Osteoblast (primary cell): Measurements from ENCODE around the gene NPEPL1. TPM values are rescaled to one million over a fixed set of nuclear protein-coding genes. Genes with fewer than 3 reads are reported as not detected.

ENCODE experiments used
- DNase-seq: peaks from one replicate; pipeline ENCODE4 v3.0.0; 2011; ENCODE audit warnings: low spot score, mixed read lengths; ENCODE audit not compliant: insufficient read length; ENCODE audit errors: missing footprints
- H2AFZ ChIP-seq: 2 replicates; pipeline ENCODE4 v1.6.0; 2011; ENCODE audit warnings: mild to moderate bottlenecking, low read length
- H3K27ac ChIP-seq: 2 replicates; pipeline ENCODE4 v1.5.1; 2011; ENCODE audit warnings: mild to moderate bottlenecking, low read depth, low read length, moderate library complexity
- H3K27me3 ChIP-seq: 2 replicates; pipeline ENCODE4 v1.6.0; 2012; ENCODE audit warnings: mild to moderate bottlenecking, control low read depth, inconsistent platforms, low read length, moderate library complexity; ENCODE audit not compliant: insufficient read depth
- H3K36me3 ChIP-seq: 2 replicates; pipeline ENCODE4 v1.5.1; 2011; ENCODE audit warnings: mild to moderate bottlenecking, low read length, control low read depth, moderate library complexity; ENCODE audit not compliant: insufficient read depth
- H3K4me1 ChIP-seq: 2 replicates; pipeline ENCODE4 v1.5.1; 2011; ENCODE audit warnings: mild to moderate bottlenecking, low read length, control low read depth, moderate library complexity; ENCODE audit not compliant: insufficient read depth
- H3K4me2 ChIP-seq: 2 replicates; pipeline ENCODE4 v1.6.0; 2011; ENCODE audit warnings: mild to moderate bottlenecking, low read length; ENCODE audit not compliant: insufficient read depth
- H3K4me3 ChIP-seq: fragments of 200-600 bp; sonication (generic); 3 replicates; pipeline ENCODE4 v1.5.1; 2012; ENCODE audit warnings: mild to moderate bottlenecking, low read length, inconsistent platforms; ENCODE audit not compliant: insufficient read depth
- H3K79me2 ChIP-seq: 2 replicates; pipeline ENCODE4 v1.6.0; 2012; ENCODE audit warnings: mild to moderate bottlenecking, low read length, control low read depth, inconsistent platforms; ENCODE audit not compliant: insufficient read depth
- H3K9me3 ChIP-seq: 2 replicates; pipeline ENCODE4 v1.5.1; 2011; ENCODE audit warnings: low read depth, low read length, control low read depth
- H4K20me1 ChIP-seq: 2 replicates; pipeline ENCODE4 v1.6.0; 2012; ENCODE audit warnings: mild to moderate bottlenecking, low read length, control low read depth; ENCODE audit not compliant: insufficient read depth
- CTCF ChIP-seq: IDR thresholded peaks from 2 replicates; pipeline ENCODE4 v1.5.1; 2011; ENCODE audit warnings: mild to moderate bottlenecking, low read depth, low read length, moderate library complexity; ENCODE audit errors: extremely low read depth
- total RNA-seq: library from RNA; depleted of rRNA; stranded (reverse); fragments of >200 nt; gene quantifications from 2 replicates; pipeline ENCODE4 v1.2.3, GENCODE V29; 2012

The NPEPL1 gene
- total RNA-seq, 1 donor = 29.7 TPM

- no peak for DNase-seq
- no peak for TF ChIP-seq CTCF
Observed at GRCh38 chr20:58666702-58667101, 25.9 kb upstream of the NPEPL1 start.

GRCh38 chr20:58667975-58668374 is 24.6 kb upstream of the NPEPL1 start:
- Histone ChIP-seq H3K4me1 (peaks cover 4% of the 10 kb centered on the region), H3K79me2 (peaks cover 46% of the 10 kb centered on the region), H3K27ac (no peak overlapping the region), H3K36me3 (peaks cover 40% of the 10 kb centered on the region), H2AFZ (no peak overlapping the region), H3K9me3 (no peaks in the 10 kb centered on the region), H3K27me3 (no peaks in the 10 kb centered on the region), H3K4me2 (no peak overlapping the region), H4K20me1 (peaks cover 4% of the 10 kb centered on the region), H3K4me3 (no peak overlapping the region)
- TF ChIP-seq CTCF = no peak
- DNase-seq = no peak

More at GRCh38 chr20:58666702-58667101, 25.9 kb upstream of the NPEPL1 start:
- Histone ChIP-seq H3K4me3 (no peak overlapping the region), H2AFZ (no peak overlapping the region), H3K9me3 (no peaks in the 10 kb centered on the region), H3K4me1 (peaks cover 4% of the 10 kb centered on the region), H3K27ac (no peak overlapping the region), H3K4me2 (no peak overlapping the region), H3K79me2 (peaks cover 56% of the 10 kb centered on the region), H3K27me3 (no peaks in the 10 kb centered on the region), H4K20me1 (peaks cover 4% of the 10 kb centered on the region), H3K36me3 (peaks cover 40% of the 10 kb centered on the region)

GRCh38 chr20:58668901-58669286 is 23.7 kb upstream of the NPEPL1 start:
- Histone ChIP-seq H3K4me3 (no peak overlapping the region), H3K9me3 (no peaks in the 10 kb centered on the region), H3K27me3 (no peaks in the 10 kb centered on the region), H3K36me3 (peaks cover 47% of the 10 kb centered on the region), H3K4me1 (peaks cover 4% of the 10 kb centered on the region), H3K79me2 (peaks cover 38% of the 10 kb centered on the region), H3K27ac (no peak overlapping the region), H4K20me1 (peaks cover 4% of the 10 kb centered on the region), H2AFZ (no peak overlapping the region), H3K4me2 (no peak overlapping the region)
- TF ChIP-seq CTCF = no peak
- DNase-seq = no peak

- no peak for TF ChIP-seq CTCF
- H3K4me3 ChIP-seq = no peak overlapping the region
- no peaks in the 10 kb centered on the region for H3K9me3 ChIP-seq
- no peak overlapping the region for H3K4me2 ChIP-seq
- H3K4me1 ChIP-seq = peaks cover 4% of the 10 kb centered on the region
- peaks cover 32% of the 10 kb centered on the region for H3K79me2 ChIP-seq
- no peak overlapping the region for H3K27ac ChIP-seq
- no peaks in the 10 kb centered on the region for H3K27me3 ChIP-seq
- H2AFZ ChIP-seq = no peak overlapping the region
- H3K36me3 ChIP-seq = peaks cover 48% of the 10 kb centered on the region
- peak; percentile 29 for DNase-seq
- peaks cover 4% of the 10 kb centered on the region for H4K20me1 ChIP-seq
Observed at GRCh38 chr20:58669287-58670006, 23.2 kb upstream of the NPEPL1 start.
